Smooth muscle cell (in vitro differentiated cells): ENCODE results near the gene NRP2. TPM values are rescaled to one million over a fixed set of nuclear protein-coding genes. Genes with fewer than 3 reads are reported as not detected.
A peak's percentile ranks its signal among the peaks of the same experiment; 100 is the strongest.

ENCODE experiments used
- DNase-seq: peaks from one replicate; lab custom pipeline; 2025; ENCODE audit not compliant: unreplicated experiment; lab: John Stamatoyannopoulos, UW
- H2AFZ ChIP-seq: fragments of 200-600 bp; sonication (generic); 2 replicates; pipeline ENCODE4 v1.6.0; 2016; ENCODE audit warnings: antibody characterized with exemption, low read depth, mild to moderate bottlenecking
- H3F3A ChIP-seq: fragments of 200-600 bp; sonication (generic); 2 replicates; pipeline ENCODE4 v1.6.0; 2017; ENCODE audit warnings: antibody characterized with exemption, low read depth
- H3K27ac ChIP-seq: fragments of 200-600 bp; sonication (generic); 2 replicates; pipeline ENCODE4 v1.5.1; 2016; ENCODE audit warnings: low read depth, mild to moderate bottlenecking
- H3K27me3 ChIP-seq: fragments of 200-600 bp; sonication (generic); 2 replicates; pipeline ENCODE4 v1.6.1; 2016; ENCODE audit warnings: low read depth, mild to moderate bottlenecking
- H3K36me3 ChIP-seq: fragments of 200-600 bp; sonication (generic); 2 replicates; pipeline ENCODE4 v1.5.1; 2016; ENCODE audit warnings: low read depth
- H3K4me1 ChIP-seq: fragments of 200-600 bp; sonication (generic); 2 replicates; pipeline ENCODE4 v1.5.1; 2016; ENCODE audit warnings: low read depth
- H3K4me2 ChIP-seq: fragments of 200-600 bp; sonication (generic); 2 replicates; pipeline ENCODE4 v1.6.0; 2016; ENCODE audit warnings: mild to moderate bottlenecking
- H3K4me3 ChIP-seq: fragments of 200-600 bp; sonication (generic); 2 replicates; pipeline ENCODE4 v1.5.1; 2016; ENCODE audit warnings: mild to moderate bottlenecking
- H3K79me2 ChIP-seq: fragments of 200-600 bp; sonication (generic); 2 replicates; pipeline ENCODE4 v1.6.0; 2016; ENCODE audit warnings: low read depth, mild to moderate bottlenecking
- H3K9ac ChIP-seq: fragments of 200-600 bp; sonication (generic); 2 replicates; pipeline ENCODE4 v1.6.0; 2016; ENCODE audit warnings: low read depth
- H3K9me3 ChIP-seq: fragments of 200-600 bp; sonication (generic); replicated peaks from 2 replicates; pipeline ENCODE4 v1.5.1; 2016; ENCODE audit warnings: low read depth
- H4K20me1 ChIP-seq: fragments of 200-600 bp; sonication (generic); 2 replicates; pipeline ENCODE4 v1.6.0; 2016; ENCODE audit warnings: low read depth
- CTCF ChIP-seq: fragments of 200-600 bp; sonication (generic); IDR thresholded peaks from 2 replicates; pipeline ENCODE4 v1.5.1; 2017; ENCODE audit warnings: borderline replicate concordance, mild to moderate bottlenecking, antibody characterized with exemption; ENCODE audit not compliant: insufficient read depth, poor library complexity, severe bottlenecking
- WGBS: methylation state at CpG from one replicate; pipeline ENCODE4 v1.1.7; 2016; ENCODE audit warnings: low lambda C conversion rate; 5-methylcytosine and 5-hydroxymethylcytosine counted together
- polyA plus RNA-seq: library from polyadenylated mRNA; unstranded; fragments of >200 nt; fragmentation: Nextera tagmentation; extraction: Ambion mirVana; gene quantifications from 2 replicates; pipeline ENCODE4 v1.2.1, GENCODE V29; 2016
- total RNA-seq: library from RNA; depleted of rRNA; stranded (reverse); fragments of >200 nt; gene quantifications from 2 replicates; pipeline ENCODE4 v1.2.3, GENCODE V29; 2014

Gene NRP2
- total and polyA plus RNA-seq, 2 experiments from 2014 or later, result 58.4 to 96.1 TPM

DNA sequence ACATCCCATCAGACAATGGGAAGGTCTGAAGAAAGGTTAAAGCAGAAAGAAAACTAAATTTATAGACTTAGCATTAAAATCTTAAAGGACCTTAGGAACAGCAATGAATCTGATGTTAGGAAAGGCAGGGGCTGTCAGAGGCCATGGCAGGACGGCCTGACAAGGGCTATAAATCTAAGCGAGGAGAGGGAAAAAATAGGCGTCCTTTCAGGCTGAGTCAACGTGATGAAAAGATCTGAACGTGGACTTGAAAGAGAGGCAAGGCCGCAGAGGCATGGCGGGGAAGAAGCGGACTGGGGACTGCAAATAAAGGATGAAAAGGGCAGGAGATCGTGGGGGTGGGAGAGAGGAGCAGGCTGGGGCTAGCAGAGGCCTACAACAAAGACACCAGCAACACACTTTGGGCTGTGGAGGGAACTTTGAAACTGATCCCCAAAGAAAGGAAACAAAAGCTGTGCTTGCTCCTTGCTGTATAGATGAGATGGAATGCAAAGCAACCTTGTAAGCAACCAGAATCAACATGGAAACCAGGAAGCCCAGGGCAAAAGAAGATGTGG, 145.6 kb downstream of the NRP2 start:
- DNase-seq, result no peak
- no peaks in the 10 kb centered on the region for H3K27me3 ChIP-seq
- TF ChIP-seq CTCF, result no peak
- H3K36me3 ChIP-seq, result no peaks in the 10 kb centered on the region
- H3K79me2 ChIP-seq, result no peaks in the 10 kb centered on the region
- 13% methylated on average over 9 of the region's 9 CpGs for WGBS
- H3K9ac ChIP-seq, result no peak overlapping the region
- H3K4me1 ChIP-seq, result peaks cover 8% of the 10 kb centered on the region
- H3K4me2 ChIP-seq, result peak overlapping the region; percentile 7
- peaks cover 3% of the 10 kb centered on the region for H3F3A ChIP-seq
- H4K20me1 ChIP-seq, result no peaks in the 10 kb centered on the region
- no peaks in the 10 kb centered on the region for H3K9me3 ChIP-seq
- H3K27ac ChIP-seq, result no peak overlapping the region
- peak overlapping the region; percentile 74 for H2AFZ ChIP-seq
- H3K4me3 ChIP-seq, result no peak overlapping the region

GRCh38 chr2:205833864-205834263, 151.6 kb downstream of the NRP2 start:
- H3K4me3 ChIP-seq, result no peak overlapping the region
- H3K9ac ChIP-seq, result no peak overlapping the region
- no peak for TF ChIP-seq CTCF
- H3F3A ChIP-seq, result peaks cover 10% of the 10 kb centered on the region
- peaks cover 8% of the 10 kb centered on the region for H3K4me1 ChIP-seq
- H4K20me1 ChIP-seq, result no peaks in the 10 kb centered on the region
- H3K27me3 ChIP-seq, result no peaks in the 10 kb centered on the region
- H3K36me3 ChIP-seq, result no peaks in the 10 kb centered on the region
- 92% methylated on average over 2 of the region's 2 CpGs for whole genome bisulfite sequencing
- H3K9me3 ChIP-seq, result no peaks in the 10 kb centered on the region
- DNase-seq, result no peak
- no peak overlapping the region for H3K27ac ChIP-seq
- no peaks in the 10 kb centered on the region for H3K79me2 ChIP-seq
- no peak overlapping the region for H3K4me2 ChIP-seq
- no peak overlapping the region for H2AFZ ChIP-seq

DNA sequence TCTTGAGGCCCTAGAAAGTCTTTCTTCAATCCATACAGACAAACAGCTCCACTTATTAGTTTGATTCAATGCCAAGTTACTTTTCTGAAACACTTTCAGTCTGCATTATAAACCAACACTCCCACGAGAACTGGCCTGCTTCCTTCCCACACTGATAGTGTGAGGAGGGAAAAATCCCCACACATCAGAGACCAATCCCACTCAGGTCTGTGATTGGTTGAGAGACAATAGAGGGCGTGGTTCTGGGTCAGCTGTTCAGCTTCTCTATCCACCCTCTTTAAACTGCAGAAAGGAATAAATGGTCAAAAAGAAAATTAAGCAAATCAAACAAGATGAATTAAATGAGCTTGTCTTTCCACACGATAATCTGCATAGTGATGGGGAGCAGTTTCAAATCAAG, 152.5 kb downstream of the NRP2 start:
- no peak for TF ChIP-seq CTCF
- no peak for DNase-seq
- Histone ChIP-seq H2AFZ (peak overlapping the region; percentile 17), H3K9ac (no peak overlapping the region), H3K27ac (no peak overlapping the region), H3K27me3 (no peaks in the 10 kb centered on the region), H3K4me3 (no peak overlapping the region), H3F3A (peaks cover 10% of the 10 kb centered on the region), H4K20me1 (no peaks in the 10 kb centered on the region), H3K9me3 (no peaks in the 10 kb centered on the region), H3K4me1 (peaks cover 8% of the 10 kb centered on the region), H3K79me2 (no peaks in the 10 kb centered on the region), H3K4me2 (no peak overlapping the region), H3K36me3 (no peaks in the 10 kb centered on the region)
- WGBS, result 60% methylated on average over 3 of the region's 3 CpGs

GRCh38 chr2:205835251-205835791, 153.0 kb downstream of the NRP2 start:
- H3K4me2 ChIP-seq, result no peak overlapping the region
- 36% methylated on average over 4 of the region's 4 CpGs for WGBS
- H3K9ac ChIP-seq, result no peak overlapping the region

More at GRCh38 chr2:205835251-205835791, 153.0 kb downstream of the NRP2 start:
- Histone ChIP-seq H3K27me3 (no peaks in the 10 kb centered on the region), H3K27ac (no peak overlapping the region), H3K4me1 (peaks cover 8% of the 10 kb centered on the region), H4K20me1 (no peaks in the 10 kb centered on the region), H3K36me3 (no peaks in the 10 kb centered on the region), H3K9me3 (no peaks in the 10 kb centered on the region), H3K4me3 (no peak overlapping the region), H3F3A (peaks cover 10% of the 10 kb centered on the region), H3K79me2 (no peaks in the 10 kb centered on the region), H2AFZ (no peak overlapping the region)
- no peak for DNase-seq
- no peak for TF ChIP-seq CTCF
